ENCODE measurements around the gene COBL.

GRCh38 chr7:51256916-51257315 is 59.7 kb downstream of the COBL start:
- TF ChIP-seq CTCF (IDR thresholded peaks at IDR 0.05) = no peak
- no peak for TF ChIP-seq POLR2AphosphoS5 (IDR thresholded peaks at IDR 0.05)
- TF ChIP-seq POLR2A (IDR thresholded peaks at IDR 0.05) = no peak
- no peak for TF ChIP-seq EP300 (IDR thresholded peaks at IDR 0.05)

Data from suprapubic skin (tissue), 4 donors.